NAMALWA (cell line): ENCODE measurements around the gene CRACDL.
"Not testable (repeated sequence)": the region's sequence is repeated elsewhere in the genome, so short reads cannot be mapped to it uniquely, and the experiment has no call there.

ENCODE experiments used
- DNase-seq: peaks from one replicate; pipeline ENCODE4 v3.0.0-alpha.2; 2015; ENCODE audit warnings: low spot score

The CRACDL gene

GRCh38 chr2:98903767-98904485 is 32.1 kb downstream of the CRACDL start:
- no peak for DNase-seq

- no peak for DNase-seq
Observed at GRCh38 chr2:98903064-98903355, 33.0 kb downstream of the CRACDL start.

GRCh38 chr2:98902209-98903063 is 33.6 kb downstream of the CRACDL start:
- no peak for DNase-seq

- DNase-seq, result no peak
Observed at GRCh38 chr2:98901702-98902101, 34.3 kb downstream of the CRACDL start.

- no peak for DNase-seq
Observed at GRCh38 chr2:98901291-98901690, 34.7 kb downstream of the CRACDL start.

- no peak for DNase-seq
Observed at GRCh38 chr2:98900721-98901120, 35.3 kb downstream of the CRACDL start.

GRCh38 chr2:98899703-98900078 is 36.3 kb downstream of the CRACDL start:
- not testable (repeated sequence) for DNase-seq

- no peak for DNase-seq
Observed at GRCh38 chr2:98899041-98899702, 36.9 kb downstream of the CRACDL start.

GRCh38 chr2:98898423-98898841 is 37.6 kb downstream of the CRACDL start:
- no peak for DNase-seq

- DNase-seq, result no peak
Observed at GRCh38 chr2:98897746-98898145, 38.3 kb downstream of the CRACDL start.

- no peak for DNase-seq
Observed at GRCh38 chr2:98896944-98897343, 39.1 kb downstream of the CRACDL start.

GRCh38 chr2:98896416-98896815 is 39.6 kb downstream of the CRACDL start:
- DNase-seq, result no peak

- DNase-seq, result no peak
Observed at GRCh38 chr2:98895901-98896300, 40.1 kb downstream of the CRACDL start.

GRCh38 chr2:98895221-98895620 is 40.8 kb downstream of the CRACDL start:
- no peak for DNase-seq

- DNase-seq, result no peak
Observed at GRCh38 chr2:98894331-98895000, 41.6 kb downstream of the CRACDL start.

- DNase-seq, result no peak
Observed at GRCh38 chr2:98893911-98894321, 42.1 kb downstream of the CRACDL start.

GRCh38 chr2:98892871-98893270 is 43.2 kb downstream of the CRACDL start:
- DNase-seq, result no peak

- no peak for DNase-seq
Observed at GRCh38 chr2:98891591-98891990, 44.4 kb downstream of the CRACDL start.

- no peak for DNase-seq
Observed at GRCh38 chr2:98886066-98886554, 49.9 kb downstream of the CRACDL start.

- no peak for DNase-seq
Observed at GRCh38 chr2:98884658-98885057, 51.4 kb downstream of the CRACDL start.

GRCh38 chr2:98883780-98884211 is 52.2 kb downstream of the CRACDL start:
- no peak for DNase-seq
